Colon (tissue), 2 donors: Measurements from ENCODE around the gene PMP22.

ENCODE experiments used
- FAIRE-seq: peaks from 2 replicates; lab custom pipeline; 2012; peaks lifted over from hg19 to GRCh38; lab: Jason Lieb, UNC
- donor health status: control.
- donor health status: control.

Gene PMP22

DNA sequence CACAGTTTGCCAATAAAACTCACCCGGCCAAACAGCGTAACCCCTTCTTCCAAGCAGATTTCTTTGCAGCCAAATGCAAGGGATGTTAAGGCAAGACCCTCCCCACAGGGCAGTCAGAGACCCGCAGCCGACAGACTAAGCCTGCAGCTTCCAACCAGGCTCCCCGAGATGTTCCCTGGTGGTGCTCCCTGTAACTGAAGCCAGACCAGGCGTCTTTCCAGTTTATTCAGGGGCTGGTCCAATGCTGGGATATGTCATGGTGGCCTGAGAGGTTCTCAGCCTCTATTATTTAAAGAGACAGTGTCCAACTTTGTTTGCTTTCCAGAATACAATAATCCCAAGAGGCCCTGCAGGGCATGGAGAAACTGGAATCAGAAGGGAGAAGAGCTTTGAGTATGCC, at the start of gene PMP22:
Gene PMP22 (minus strand): TSS at position 196 of the 400 bp plus-strand sequence. CDS start 4,599 bp downstream, outside the sequence.
- no peak for FAIRE-seq

DNA sequence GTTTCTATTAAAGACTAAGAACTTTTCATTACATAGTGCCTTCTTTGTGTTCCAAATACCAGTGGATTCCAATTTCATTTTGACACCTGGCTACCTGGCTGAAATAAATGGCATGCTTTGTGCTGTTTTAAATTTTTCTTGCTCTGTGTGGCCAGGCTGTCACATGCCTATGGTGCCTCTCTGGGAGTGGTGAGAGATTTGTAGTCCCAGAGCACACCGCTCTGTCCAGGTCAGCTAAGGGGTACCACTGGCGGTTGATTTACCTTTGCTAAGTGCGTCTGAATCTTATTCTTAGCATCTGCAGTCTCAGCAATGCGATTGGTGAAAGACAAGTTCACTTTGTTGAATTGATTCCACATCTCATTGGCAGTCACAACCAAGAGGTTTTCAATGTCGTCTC, 46.9 kb upstream of the PMP22 start:
- no peak for FAIRE-seq

DNA sequence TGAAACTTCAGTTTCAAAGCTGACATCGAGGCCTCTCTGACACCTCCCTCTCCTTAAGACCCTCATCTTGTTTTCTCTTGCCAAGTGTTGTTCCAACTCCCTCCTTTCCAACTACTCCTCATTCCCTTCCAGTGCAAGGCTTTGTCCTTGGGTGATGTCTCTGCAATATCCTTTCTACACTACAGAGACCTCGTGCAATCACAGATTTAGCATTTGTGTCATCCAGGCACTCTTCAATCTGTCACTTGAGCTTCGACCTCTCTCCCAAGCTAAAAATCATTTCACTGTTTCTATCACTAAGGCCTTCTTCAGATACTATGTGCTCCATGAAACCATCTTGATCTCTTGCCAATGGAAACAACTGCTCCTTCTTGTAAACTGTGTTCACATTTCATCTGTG, 44.7 kb upstream of the PMP22 start:
- FAIRE-seq = no peak

DNA sequence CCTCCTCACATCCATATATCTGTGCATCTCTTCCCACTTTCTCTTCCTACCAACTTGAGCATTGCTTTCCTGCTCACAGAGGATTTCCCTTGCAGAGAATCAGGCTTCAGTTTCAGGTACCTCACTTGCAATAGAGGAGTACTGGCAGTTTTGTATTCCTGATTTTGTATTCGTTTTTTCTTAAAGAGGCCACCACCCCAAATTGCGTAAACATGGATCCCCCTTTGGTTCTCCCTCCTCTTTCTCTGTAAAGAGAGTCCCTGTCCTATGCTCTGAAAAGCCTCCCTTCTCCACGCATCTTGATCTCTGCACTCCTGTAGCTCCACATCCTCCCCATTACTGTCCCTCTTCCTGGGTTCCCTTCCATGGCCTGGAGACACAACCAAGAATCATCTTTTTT, 44.1 kb upstream of the PMP22 start:
- FAIRE-seq = no peak

DNA sequence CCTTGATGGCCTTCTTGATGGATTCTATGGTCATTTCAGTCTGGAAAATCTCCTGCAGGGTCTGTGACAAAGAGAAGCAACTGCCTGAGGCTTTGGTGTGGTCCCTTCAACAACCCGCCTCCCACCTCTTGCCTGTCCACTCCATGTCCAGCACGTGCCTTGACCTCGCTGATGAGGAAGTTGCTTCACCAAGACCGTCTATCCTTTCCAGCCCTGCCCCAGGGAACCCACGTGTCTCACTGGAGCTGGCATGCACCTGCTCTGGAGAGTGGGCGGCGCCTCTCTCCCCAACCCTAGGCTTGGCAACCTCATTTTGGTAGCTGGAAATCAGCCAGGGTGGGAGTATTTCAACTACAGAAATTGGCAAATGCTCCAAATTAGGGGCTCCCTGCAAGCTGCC, 43.6 kb upstream of the PMP22 start:
- FAIRE-seq = no peak

DNA sequence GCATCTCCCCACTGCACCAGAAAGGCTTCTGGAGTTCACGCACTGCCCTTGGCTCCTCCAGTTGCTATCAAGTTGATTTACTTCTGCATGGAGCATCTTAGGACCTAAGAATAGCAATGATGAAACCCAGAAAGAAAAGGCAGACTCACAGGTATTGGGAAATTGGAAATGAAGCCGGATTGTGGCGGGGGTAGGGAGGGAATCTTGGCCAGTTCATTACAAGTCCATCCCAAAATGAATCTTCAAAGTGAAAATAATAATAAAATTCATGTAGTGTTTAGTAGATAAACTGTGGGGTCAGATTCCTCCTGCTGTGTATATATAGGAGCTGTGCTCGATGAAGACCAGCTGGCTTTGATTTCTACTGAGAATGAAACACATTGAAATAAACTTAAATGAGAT, 42.6 kb upstream of the PMP22 start:
- no peak for FAIRE-seq

DNA sequence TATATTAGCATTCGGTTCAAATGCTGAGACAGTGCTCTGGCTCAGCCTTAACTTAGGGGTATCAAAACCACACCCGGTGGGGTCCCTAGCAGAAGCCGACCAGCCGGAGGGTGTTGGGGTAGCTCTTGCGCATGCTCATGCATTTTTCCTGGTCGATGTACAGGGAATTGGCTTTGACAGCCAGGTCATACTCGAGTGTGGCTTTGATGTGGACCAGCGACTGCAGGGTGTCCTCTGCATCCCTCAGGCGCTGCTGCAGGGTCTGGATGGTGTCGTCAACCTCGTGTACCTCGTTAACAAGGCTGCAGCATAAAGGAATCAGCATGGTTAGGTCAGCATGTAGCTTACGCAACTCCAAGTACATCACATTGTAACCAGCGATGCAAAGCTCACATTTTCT, 38.7 kb upstream of the PMP22 start:
- FAIRE-seq = no peak

DNA sequence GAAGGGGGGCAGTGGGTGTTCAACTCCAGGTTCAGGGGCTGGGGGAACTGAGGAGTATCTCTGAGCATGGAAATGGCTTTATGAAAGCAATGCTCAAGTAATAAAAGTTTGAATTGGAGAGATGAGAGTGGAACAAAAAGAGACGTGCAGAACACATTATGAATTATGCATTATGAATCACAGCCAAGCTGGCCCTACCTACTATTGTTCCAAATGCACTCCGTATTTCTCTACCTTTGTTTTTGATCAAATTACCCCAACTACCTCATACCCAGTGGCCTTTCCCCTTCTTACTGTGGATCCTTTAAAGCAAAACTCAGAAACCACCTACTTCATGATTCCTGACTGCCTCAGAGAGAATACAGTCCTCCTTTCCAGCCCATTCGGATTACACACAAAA, 38.1 kb upstream of the PMP22 start:
- FAIRE-seq = no peak

DNA sequence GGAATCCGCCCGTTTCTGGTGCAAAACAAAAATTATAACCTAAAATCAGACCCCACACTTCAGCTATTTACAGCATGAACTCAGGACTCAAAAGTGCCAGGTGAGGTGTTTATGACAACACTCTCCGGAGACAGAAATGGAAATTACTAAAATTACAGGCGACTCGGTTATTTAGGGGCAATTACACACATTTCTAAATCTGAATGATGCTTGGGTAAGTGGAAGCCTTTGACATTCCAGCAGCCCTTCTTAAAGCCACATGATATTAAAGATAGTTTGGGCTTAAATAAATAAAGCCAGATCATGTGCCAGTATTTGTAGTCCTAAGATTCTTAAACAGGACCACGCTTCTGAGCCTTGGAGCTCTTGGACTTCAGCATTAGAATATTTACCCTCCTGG, 36.7 kb upstream of the PMP22 start:
- no peak for FAIRE-seq

DNA sequence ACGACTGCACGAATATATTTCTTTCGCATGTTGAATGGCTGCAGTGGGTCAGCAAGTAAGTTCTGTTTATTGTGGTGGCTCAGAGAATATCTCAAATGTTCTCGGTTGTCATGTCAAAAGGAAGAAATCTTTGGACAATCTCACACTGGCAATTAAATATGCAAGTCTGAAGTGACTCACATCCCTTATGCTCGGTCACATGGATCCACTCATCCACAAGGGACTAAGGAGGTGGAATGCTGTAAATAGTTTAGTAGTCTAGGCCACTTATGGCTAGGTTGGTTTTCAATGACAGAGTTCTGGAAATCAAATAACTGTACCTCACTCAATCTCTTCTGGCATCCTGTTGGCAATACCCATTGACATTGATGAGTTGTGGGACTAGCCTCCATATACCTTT, 33.0 kb upstream of the PMP22 start:
- no peak for FAIRE-seq

DNA sequence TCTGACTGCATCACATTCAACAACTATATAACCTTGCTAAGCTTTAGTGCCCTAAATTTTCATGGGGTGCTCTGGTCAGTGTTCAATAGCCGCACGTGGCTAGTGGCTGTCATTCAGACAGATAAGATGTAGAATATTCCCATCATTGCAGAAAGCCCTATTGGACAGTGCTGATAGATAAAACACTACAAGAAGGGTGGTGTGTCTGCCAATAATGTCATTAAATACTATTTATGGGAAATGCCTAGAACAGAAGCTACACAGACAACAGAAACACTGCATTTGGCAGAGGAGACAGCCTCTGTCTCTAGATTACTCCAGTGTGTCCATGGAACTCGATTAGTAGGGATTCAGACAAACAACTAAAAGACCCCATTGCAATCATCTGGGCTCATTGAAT, 28.4 kb upstream of the PMP22 start:
- no peak for FAIRE-seq

DNA sequence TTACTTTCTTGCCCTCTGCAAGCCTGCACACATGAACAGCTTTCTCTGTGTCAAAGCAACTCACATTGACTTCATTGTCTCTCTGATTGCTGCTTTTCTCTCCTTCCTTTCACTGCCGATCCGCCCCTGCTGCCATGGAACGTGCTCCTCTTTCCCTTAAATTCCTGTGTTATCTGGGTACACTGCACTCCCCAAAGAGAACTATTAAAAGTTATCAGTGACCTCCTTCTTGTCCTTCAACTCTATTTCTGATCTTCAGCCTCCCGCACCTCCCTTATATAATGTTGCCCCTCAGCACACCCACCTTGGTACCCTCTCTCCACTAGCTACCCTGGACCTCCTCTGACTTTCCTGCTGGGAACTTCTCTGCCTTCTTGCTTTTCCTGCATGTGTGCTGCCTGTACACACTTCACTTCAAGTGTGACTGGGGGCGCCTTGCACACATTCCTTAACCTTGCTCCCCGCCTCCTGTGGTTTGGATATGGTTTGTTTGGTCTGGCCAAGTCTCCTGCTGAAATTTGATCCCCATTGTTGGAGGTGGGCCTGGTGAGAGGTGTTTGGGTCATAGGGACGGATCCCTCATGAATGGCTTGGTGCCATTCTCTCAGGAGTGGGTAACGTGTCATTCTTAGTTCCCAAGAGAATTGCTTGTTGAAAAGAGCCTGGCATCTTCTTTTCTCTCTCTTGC, 26.7 kb upstream of the PMP22 start:
- FAIRE-seq = no peak

DNA sequence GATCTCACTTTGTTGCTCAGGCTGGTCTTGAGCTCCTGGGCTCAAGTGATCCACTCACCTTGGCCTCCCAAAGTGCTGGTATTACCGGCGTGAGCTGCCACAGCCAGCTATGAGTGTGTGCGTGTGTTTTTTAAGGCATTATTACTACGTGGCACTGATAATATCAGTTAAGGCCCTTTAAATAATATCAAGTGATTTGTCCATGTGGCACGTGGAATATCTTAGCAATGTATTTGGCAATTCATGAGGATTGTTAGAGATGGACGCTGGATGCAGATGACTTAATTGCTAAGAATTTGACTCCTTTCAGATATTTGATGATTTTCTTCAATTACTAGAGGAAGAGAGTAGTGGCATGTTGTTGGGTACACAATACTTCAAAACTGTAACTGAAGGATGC, 25.5 kb upstream of the PMP22 start:
- FAIRE-seq = no peak

DNA sequence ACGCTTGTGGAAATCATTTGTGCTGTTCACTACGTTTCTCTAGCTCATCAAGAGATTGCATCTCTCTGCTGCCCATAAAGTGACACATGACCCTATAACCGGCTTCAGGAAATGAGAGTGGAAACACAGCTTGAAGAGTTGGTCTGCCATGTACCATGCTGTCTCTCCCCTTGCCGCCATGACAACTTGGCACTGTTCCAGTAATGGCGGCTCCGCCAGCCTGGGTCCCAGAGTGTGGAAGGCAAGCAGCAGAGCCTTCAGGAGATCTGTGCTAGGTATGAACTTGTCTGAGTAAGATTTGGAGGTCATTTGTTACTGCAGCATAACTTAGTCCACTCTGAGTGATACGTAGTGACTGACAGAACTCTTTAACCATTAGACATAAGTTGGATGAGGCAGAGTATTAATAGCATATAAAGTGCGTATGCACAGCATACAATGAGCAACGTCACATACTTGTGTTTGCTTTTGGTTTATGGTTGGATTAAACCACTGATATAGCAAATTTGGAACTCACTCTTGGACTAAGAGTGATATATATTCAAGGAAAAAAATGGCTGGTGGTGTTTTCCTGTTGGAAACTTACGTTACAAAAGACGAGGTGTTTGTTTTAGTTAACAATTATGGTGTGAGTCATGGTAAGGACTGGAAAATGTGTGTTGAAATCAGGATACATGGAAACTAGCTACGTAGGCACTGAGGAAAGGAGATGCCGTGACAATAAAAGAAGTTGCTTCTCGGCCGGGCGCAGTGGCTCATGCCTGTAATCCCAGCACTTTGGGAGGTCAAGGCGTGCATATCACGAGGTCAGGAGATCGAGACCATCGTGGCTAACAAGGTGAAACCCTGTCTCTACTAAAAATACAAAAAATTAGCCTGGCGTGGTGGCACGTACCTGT, 24.4 kb upstream of the PMP22 start:
- FAIRE-seq = no peak

DNA sequence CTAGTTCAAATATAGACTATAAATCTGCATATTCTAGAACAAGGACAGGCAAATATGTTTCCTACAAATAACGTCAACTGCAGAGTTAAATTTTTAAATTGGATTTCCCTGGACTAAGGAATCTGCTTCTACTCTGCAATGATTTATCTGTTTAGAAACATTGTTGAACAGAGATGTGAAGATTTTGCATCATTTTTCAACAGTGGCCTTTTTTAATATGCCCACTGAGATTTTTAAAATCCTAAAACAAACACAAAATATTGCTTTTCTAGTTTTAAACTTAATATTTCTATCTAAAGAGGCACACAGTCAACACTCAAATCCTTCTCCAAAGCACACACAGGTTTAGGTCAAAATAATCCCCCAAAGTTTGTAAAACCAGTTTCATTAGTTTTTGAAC, 23.7 kb upstream of the PMP22 start:
- no peak for FAIRE-seq

DNA sequence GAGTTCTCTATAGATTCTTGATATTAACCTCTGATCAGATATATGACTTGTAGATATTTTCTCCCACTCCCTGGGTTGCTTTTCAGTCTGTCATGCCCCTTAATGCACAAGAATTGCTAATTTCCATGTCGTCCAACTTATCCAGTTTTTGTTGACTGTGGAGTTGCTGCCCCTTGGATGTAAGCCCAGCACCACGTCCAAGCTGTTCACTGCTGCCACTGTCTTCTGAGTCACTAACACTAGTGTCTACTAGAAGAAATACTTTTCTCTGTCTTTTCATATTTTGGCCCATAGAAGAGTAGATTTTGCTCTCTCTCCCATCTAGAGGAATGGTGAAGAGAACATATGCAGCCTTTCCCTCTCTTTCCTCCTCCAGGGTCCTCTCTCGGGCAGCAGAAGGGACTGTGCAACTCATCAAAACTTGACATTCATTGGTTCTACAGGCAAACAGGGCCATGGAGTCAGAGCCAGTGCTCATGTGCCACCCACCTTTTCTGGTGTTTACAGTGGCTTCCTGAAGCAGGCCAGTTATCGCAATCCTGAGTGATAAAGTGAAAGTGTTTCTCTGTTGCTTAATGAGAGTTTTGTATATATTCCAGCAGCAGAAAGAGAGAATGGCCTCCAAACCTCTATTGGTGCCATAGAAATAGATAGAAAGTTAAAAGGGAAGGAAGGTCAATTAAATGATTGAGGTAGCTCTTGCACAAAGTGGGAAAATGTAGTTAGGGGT, 22.6 kb upstream of the PMP22 start:
- FAIRE-seq = no peak

DNA sequence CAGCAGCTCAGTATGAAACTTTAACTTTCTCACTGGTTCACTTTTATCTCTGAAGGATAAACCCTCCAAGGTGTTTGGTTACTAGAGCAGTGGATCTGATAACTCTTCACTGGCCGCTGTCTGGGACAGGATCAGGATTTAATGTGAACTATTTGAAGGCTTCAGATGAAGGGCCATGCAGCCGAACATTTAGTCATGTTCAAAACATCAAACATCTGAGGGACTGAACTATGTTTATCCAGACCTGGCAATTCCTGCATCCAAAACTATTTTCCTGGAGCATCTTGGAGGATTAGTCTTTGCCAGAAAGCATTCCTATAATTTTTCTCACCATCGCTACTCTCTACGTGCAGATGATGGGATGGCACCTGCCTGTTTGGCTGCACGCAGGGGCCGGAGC, 20.3 kb upstream of the PMP22 start:
- no peak for FAIRE-seq

DNA sequence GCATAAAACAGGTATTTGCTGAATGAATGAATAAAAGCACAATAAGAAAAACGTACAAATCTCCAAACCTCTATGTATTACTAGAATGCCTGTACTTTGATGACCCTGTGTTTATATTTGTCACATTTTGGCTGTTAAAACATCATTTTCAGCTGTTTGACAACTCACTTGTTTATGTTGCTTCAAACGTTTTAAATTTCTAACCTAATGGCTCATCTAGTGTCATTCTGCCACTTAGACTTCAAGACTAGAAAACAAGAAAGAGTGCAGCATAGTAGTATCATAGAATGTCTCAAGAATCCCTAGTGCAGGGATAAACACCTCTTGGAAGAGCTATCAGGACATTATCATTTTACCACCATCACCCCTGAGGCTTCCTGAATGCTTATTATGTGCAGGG, 19.4 kb upstream of the PMP22 start:
- FAIRE-seq = no peak

DNA sequence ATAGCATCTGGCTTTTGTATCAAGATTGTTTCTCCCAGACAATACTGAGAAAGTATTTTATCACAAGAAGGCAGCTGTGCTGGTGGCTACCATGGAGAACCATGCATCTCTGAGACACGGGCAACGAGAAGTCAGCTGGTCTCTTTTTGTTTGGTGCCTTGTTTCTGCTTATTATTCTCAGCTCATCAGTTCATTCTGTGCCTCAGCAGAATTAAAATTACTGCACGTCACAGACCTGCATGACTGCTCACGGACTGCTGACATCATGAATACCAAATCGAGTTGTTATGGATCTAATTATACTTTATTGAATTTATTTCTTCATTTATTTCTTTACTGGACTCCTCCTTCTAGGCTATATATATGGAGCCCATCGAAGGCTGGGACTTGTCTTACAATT, 19.0 kb upstream of the PMP22 start:
- no peak for FAIRE-seq

DNA sequence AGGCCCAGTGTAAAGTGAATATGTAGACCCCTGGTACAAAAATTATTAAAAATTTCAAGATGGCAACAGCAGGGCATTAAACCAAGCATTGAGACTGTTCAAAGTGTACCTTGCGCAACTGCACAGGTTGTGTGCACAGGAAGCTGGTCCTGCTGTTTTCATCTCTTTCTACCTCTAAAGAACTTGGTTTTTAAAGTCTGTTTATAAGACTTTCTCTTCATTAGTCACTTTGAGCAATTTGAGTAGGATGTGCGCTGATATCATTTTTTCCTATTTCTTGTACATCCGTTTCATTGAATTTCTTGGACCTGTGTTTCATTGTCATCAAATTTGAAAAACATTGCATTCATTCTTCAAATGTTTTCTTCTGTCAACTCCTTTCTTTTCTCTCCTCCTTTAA, 16.8 kb upstream of the PMP22 start:
- FAIRE-seq = no peak

DNA sequence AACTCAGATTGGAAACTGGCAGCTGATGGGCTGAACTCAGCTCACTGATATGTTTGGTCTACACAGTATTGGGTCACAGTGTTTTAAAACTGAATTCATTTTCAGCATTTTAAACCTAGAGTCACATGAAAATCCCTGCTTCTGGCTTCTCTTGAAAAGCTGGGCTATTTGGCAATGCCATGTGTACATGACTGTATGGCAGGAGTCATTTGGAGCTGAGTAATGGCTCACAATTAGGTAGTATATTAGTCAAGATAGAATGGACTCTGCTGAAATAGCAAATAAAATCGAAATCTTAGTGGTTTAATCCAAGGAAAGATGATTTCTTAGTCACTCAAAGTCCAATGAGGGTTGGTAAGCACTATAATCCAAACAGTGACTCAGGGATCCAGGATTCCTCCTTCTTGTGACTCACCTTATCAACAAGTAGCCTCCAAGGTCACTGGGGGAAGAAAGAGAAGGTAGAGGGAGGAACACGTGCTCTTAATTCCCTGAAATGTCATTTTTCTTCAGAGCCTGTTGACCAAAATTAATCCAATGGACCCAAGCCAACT, 13.9 kb upstream of the PMP22 start:
- no peak for FAIRE-seq

DNA sequence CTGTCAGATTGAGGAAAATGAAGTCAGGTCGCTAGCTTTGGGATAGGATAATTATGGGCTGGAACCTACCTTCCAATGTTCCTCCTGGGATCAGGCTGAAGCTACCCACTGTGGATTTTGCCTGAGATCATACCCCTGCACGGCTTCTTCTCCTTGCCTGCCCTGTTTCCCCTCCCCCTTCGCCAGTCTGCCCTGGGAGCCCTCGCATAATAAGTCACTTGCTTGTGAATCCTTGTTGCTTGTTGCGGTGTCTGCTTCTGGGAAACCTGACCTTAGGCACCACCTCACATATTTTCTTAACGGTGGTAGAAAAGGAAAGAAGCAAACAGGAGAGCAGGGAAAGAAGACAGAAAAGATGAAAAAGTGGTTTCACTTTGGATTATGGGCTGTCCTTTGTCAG, 13.3 kb upstream of the PMP22 start:
- FAIRE-seq = no peak

DNA sequence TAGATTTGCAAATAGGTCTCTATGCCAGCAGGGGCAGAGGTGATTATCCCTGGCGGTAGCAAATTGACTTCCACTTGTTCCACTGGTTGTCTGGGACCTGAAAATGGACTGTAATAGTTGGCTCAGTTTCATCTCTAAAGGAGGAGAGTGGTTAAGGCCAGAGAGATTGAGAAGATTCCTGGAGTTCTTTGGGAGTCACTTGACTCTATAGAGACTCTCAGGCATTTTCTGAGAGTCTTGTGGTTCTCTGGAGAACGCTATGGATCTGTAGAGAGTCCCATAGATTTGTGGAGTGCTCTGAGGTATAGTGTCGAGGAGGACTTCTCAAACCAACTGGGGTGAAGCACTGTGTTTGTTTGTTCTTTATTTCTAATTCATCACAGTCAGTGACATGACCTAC, 8.9 kb upstream of the PMP22 start:
- FAIRE-seq = no peak
